ENCODE data around the gene DOCK7.

Gene DOCK7

GRCh38 chr1:62625415-62625814 lies 62.8 kb downstream of the DOCK7 start:
- no peaks in the 10 kb centered on the region for H3F3A ChIP-seq (ENCODE audit: control insufficient read depth, insufficient read depth)
- TF ChIP-seq EZH2phosphoT487 (IDR thresholded peaks at IDR 0.05; ENCODE audit: borderline replicate concordance, low read length) (no peak), CTCF (IDR thresholded peaks at IDR 0.05; ENCODE audit: low read depth, low read length, poor library complexity, severe bottlenecking) (no peak)
- no peak overlapping the region for H3K27ac ChIP-seq (ENCODE audit: low read depth, low read length)
- peaks cover 10% of the 10 kb centered on the region for H3K4me1 ChIP-seq (ENCODE audit: control insufficient read depth, low read length)
- H3K9me2 ChIP-seq (replicated peaks; ENCODE audit: control insufficient read depth, low read length), result no peaks in the 10 kb centered on the region
- H4K20me1 ChIP-seq (ENCODE audit: control insufficient read depth, insufficient read depth, low read depth, low read length), result no peaks in the 10 kb centered on the region
- H3K4me2 ChIP-seq (ENCODE audit: low read length), result peak overlapping the region; percentile 37
- no peaks in the 10 kb centered on the region for H3K9me3 ChIP-seq (ENCODE audit: control insufficient read depth, insufficient read depth, low read length)
- peaks cover 12% of the 10 kb centered on the region for H3K36me3 ChIP-seq (ENCODE audit: control insufficient read depth, low read length)
- H3K79me2 ChIP-seq (ENCODE audit: control insufficient read depth, low read length), result no peaks in the 10 kb centered on the region
- no peak overlapping the region for H3K4me3 ChIP-seq (ENCODE audit: low read length)
- no peaks in the 10 kb centered on the region for H3K27me3 ChIP-seq (ENCODE audit: control insufficient read depth, low read length)

GRCh38 chr1:62621907-62622306 lies 66.3 kb downstream of the DOCK7 start:
- Histone ChIP-seq H3F3A (ENCODE audit: control insufficient read depth, insufficient read depth) (no peaks in the 10 kb centered on the region), H3K27ac (ENCODE audit: low read depth, low read length) (no peak overlapping the region), H3K79me2 (ENCODE audit: control insufficient read depth, low read length) (no peaks in the 10 kb centered on the region), H3K4me1 (ENCODE audit: control insufficient read depth, low read length) (peaks cover 10% of the 10 kb centered on the region), H3K4me3 (ENCODE audit: low read length) (no peak overlapping the region), H3K9me3 (ENCODE audit: control insufficient read depth, insufficient read depth, low read length) (no peaks in the 10 kb centered on the region), H3K36me3 (ENCODE audit: control insufficient read depth, low read length) (peaks cover 7% of the 10 kb centered on the region; the same call in 1 of the 2 replicates), H3K4me2 (ENCODE audit: low read length) (no peak overlapping the region), H3K27me3 (ENCODE audit: control insufficient read depth, low read length) (no peaks in the 10 kb centered on the region), H3K9me2 (replicated peaks; ENCODE audit: control insufficient read depth, low read length) (no peaks in the 10 kb centered on the region), H4K20me1 (ENCODE audit: control insufficient read depth, insufficient read depth, low read depth, low read length) (no peaks in the 10 kb centered on the region)
- TF ChIP-seq CTCF (IDR thresholded peaks at IDR 0.05; ENCODE audit: low read depth, low read length, poor library complexity, severe bottlenecking) (no peak), EZH2phosphoT487 (IDR thresholded peaks at IDR 0.05; ENCODE audit: borderline replicate concordance, low read length) (no peak)

- TF ChIP-seq CTCF (IDR thresholded peaks at IDR 0.05; ENCODE audit: low read depth, low read length, poor library complexity, severe bottlenecking), result no peak
- no peak for TF ChIP-seq EZH2phosphoT487 (IDR thresholded peaks at IDR 0.05; ENCODE audit: borderline replicate concordance, low read length)
- Histone ChIP-seq H3F3A (ENCODE audit: control insufficient read depth, insufficient read depth) (0 out of 2 replicates have a peak, but pooled peaks cover 2% of the 10 kb centered on the region), H3K36me3 (ENCODE audit: control insufficient read depth, low read length) (peaks cover 8% of the 10 kb centered on the region), H3K9me3 (ENCODE audit: control insufficient read depth, insufficient read depth, low read length) (no peaks in the 10 kb centered on the region), H3K4me3 (ENCODE audit: low read length) (peak overlapping the region; percentile 45), H3K27me3 (ENCODE audit: control insufficient read depth, low read length) (no peaks in the 10 kb centered on the region), H3K79me2 (ENCODE audit: control insufficient read depth, low read length) (no peaks in the 10 kb centered on the region), H3K4me2 (ENCODE audit: low read length) (peak overlapping the region; percentile 55), H3K27ac (ENCODE audit: low read depth, low read length) (peak overlapping the region; percentile 60), H3K4me1 (ENCODE audit: control insufficient read depth, low read length) (peaks cover 23% of the 10 kb centered on the region), H4K20me1 (ENCODE audit: control insufficient read depth, insufficient read depth, low read depth, low read length) (no peaks in the 10 kb centered on the region), H3K9me2 (replicated peaks; ENCODE audit: control insufficient read depth, low read length) (no peaks in the 10 kb centered on the region)
Observed at GRCh38 chr1:62613890-62614289, 74.3 kb downstream of the DOCK7 start.

Measured in DOHH2 (cell line).